GM12878 (cell line): ENCODE data around the gene FPGS. TPM values are rescaled to one million over a fixed set of nuclear protein-coding genes. Genes with fewer than 3 reads are reported as not detected.
"Not testable (repeated sequence)": the region's sequence is repeated elsewhere in the genome, so short reads cannot be mapped to it uniquely, and the experiment has no call there.

Experiments used
- ATAC-seq: fragments of 200-7000 bp; cut with Tn5 transposase; 3 replicates; pipeline ENCODE4 v1.9.1; 2020; ENCODE audit warnings: mild to moderate bottlenecking, moderate library complexity
- BruUV-seq: library from RNA; stranded (reverse); fragments of 400-500 nt; replicated peaks from 2 replicates; lab custom pipeline; 2021; lab: Mats Ljungman, UMichigan
- CTCF ChIA-PET: fragments of 300-600 bp; sonication (Branson Sonifier 250); formaldehyde crosslinking; extraction: SDS; loops from one replicate; lab custom pipeline; 2021; ENCODE audit warnings: inconsistent platforms; lab: Yijun Ruan, JAX
- POLR2A ChIA-PET: fragments of 350-600 bp; formaldehyde crosslinking; extraction: SDS; loops from one replicate; lab custom pipeline; 2021; ENCODE audit warnings: inconsistent platforms; lab: Charles Lee
- RAD21 ChIA-PET: fragments of 300-600 bp; sonication (Branson Sonifier 250); formaldehyde crosslinking; loops from one replicate; lab custom pipeline; 2023; ENCODE audit warnings: antibody characterized with exemption; ENCODE audit not compliant: unreplicated experiment; lab: Charles Lee
- SMC1A ChIA-PET: fragments of 300-600 bp; sonication (Branson Sonifier 250); formaldehyde crosslinking; loops from one replicate; lab custom pipeline; 2023; ENCODE audit not compliant: unreplicated experiment, uncharacterized antibody; lab: Charles Lee
- DNase-seq: peaks from one replicate; pipeline ENCODE4 v3.0.0-alpha.2; 2011; ENCODE audit warnings: low read depth, low spot score
- FAIRE-seq: peaks from 3 replicates; lab custom pipeline; 2011; peaks lifted over from hg19 to GRCh38; lab: Jason Lieb, UNC
- H2AFZ ChIP-seq: 2 replicates; pipeline ENCODE4 v1.6.0; 2011; ENCODE audit warnings: low read depth, low read length, control low read depth; ENCODE audit not compliant: control insufficient read depth
- H3K27ac ChIP-seq: 2 replicates; pipeline ENCODE4 v1.5.1; 2011; ENCODE audit warnings: control low read depth; ENCODE audit not compliant: control insufficient read depth, insufficient read depth
- H3K27me3 ChIP-seq, 2 experiments: replicated peaks in 1 of 2; 2 replicates each; pipeline versions ENCODE4 v1.6.0 to v1.6.1; 2011; ENCODE audit warnings: low read length in 1 of 2; ENCODE audit not compliant: control insufficient read depth in 2 of 2, insufficient read depth in 2 of 2
- H3K36me3 ChIP-seq, 2 experiments: 2 replicates each; pipeline ENCODE4 v1.5.1; 2011; ENCODE audit warnings: low read length in 1 of 2; ENCODE audit not compliant: control insufficient read depth in 2 of 2, insufficient read depth in 2 of 2
- H3K4me1 ChIP-seq: 2 replicates; pipeline ENCODE4 v1.6.1; 2011; ENCODE audit warnings: mild to moderate bottlenecking, low read length, moderate library complexity, mixed read lengths; ENCODE audit not compliant: control insufficient read depth, insufficient read depth
- H3K4me2 ChIP-seq: 2 replicates; pipeline ENCODE4 v1.6.0; 2011; ENCODE audit warnings: control low read depth; ENCODE audit not compliant: control insufficient read depth, insufficient read depth
- H3K4me3 ChIP-seq: fragments of 200-600 bp; sonication (generic); 2 replicates; pipeline ENCODE4 v1.5.1; 2016
- H3K79me2 ChIP-seq: 2 replicates; pipeline ENCODE4 v1.6.0; 2011; ENCODE audit warnings: low read length; ENCODE audit not compliant: control insufficient read depth, insufficient read depth
- H3K9ac ChIP-seq: 2 replicates; pipeline ENCODE4 v1.8.0; 2011; ENCODE audit warnings: low read length, control low read depth, mixed read lengths; ENCODE audit not compliant: control insufficient read depth, insufficient read depth
- H3K9me3 ChIP-seq: replicated peaks from 3 replicates; pipeline ENCODE4 v1.5.1; 2011; ENCODE audit warnings: mild to moderate bottlenecking, low read length; ENCODE audit not compliant: control insufficient read depth, insufficient read depth
- H4K20me1 ChIP-seq: 2 replicates; pipeline ENCODE4 v1.6.0; 2011; ENCODE audit not compliant: control insufficient read depth, insufficient read depth
- BHLHE40 ChIP-seq, 2 experiments: fragments of 450-650 bp in 1 of 2; IDR thresholded peaks; 2 replicates each; pipeline ENCODE4 v1.6.1; 2011 to 2017; ENCODE audit warnings: low read depth in 2 of 2, borderline replicate concordance in 1 of 2, improper control_type of control experiment in 1 of 2, low read length in 1 of 2, mild to moderate bottlenecking in 1 of 2
- IKZF2 ChIP-seq, 2 experiments: fragments of 450-650 bp; IDR thresholded peaks; 2 replicates each; pipeline ENCODE4 v1.6.1; 2017; ENCODE audit warnings: mild to moderate bottlenecking in 2 of 2, moderate library complexity in 2 of 2
- WGBS: methylation state at CpG from one replicate; pipeline ENCODE4 v1.1.6; 2016; ENCODE audit warnings: low lambda C conversion rate; ENCODE audit not compliant: insufficient replicate concordance, insufficient coverage; ENCODE audit errors: missing lambda C conversion rate; 5-methylcytosine and 5-hydroxymethylcytosine counted together
- in situ Hi-C: fragments of 300-500 bp; cut with MboI; formaldehyde crosslinking; loops from 9 replicates; pipeline ENCODE4 v1.14.3; 2018; ENCODE audit warnings: mixed read lengths
- intact Hi-C: fragments of 100-400 bp; cut with micrococcal nuclease; formaldehyde crosslinking; loops from one replicate; pipeline ENCODE4 v1.14.2; 2022; ENCODE audit not compliant: unreplicated experiment
- polyA plus RNA-seq, 11 experiments: library from polyadenylated mRNA; depleted of rRNA in 4 of 11; unstranded in 6 of 11; stranded (reverse) in 5 of 11; fragments of >200 nt; fragmentation: Nextera tagmentation in 4 of 11; fragmentation: Illumina TruSeq in 1 of 11; extraction: Ambion mirVana in 4 of 11; extraction: Trizol in 1 of 11; gene quantifications; 1 replicate in 1 of 11; 2 replicates in 10 of 11; pipeline versions ENCODE4 v1.2.1 to v1.2.3, GENCODE V29; 2011 to 2016; ENCODE audit warnings: inconsistent platforms in 2 of 11, missing spikeins in 2 of 11, low read depth in 1 of 11
- total RNA-seq, 4 experiments: library from RNA; depleted of rRNA in 3 of 4; stranded (reverse); fragments of >200 nt in 3 of 4; fragmentation: Illumina TruSeq in 1 of 4; extraction: Trizol in 1 of 4; gene quantifications; 2 replicates each; pipeline versions ENCODE4 v1.2.1 to v1.2.3, GENCODE V29; 2013 to 2021

The FPGS gene
- total and polyA plus RNA-seq, 10 of the 15 experiments (the other 5 are each of a cell fraction or from before 2014, with no cell fraction given): 1.2 to 127 (median 80.4) TPM

- RAD21 ChIA-PET: interaction anchor here (2.4 kb wide), 1 partner anchor 89 kb away, joined by 10 read pairs; no protein-coding TSS in a partner anchor
- Histone ChIP-seq H3K36me3 (no peaks in the 10 kb centered on the region), H3K4me3 (no peak overlapping the region), H3K79me2 (peaks cover 37% of the 10 kb centered on the region), H3K4me2 (peak overlapping the region; percentile 97; the same call in 1 of the 2 replicates), H3K27me3 (no peaks in the 10 kb centered on the region), H3K9me3 (no peaks in the 10 kb centered on the region), H3K9ac (no peak overlapping the region; the same call in 1 of the 2 replicates), H3K27ac (peak overlapping the region; percentile 93), H4K20me1 (no peaks in the 10 kb centered on the region), H2AFZ (no peak overlapping the region), H3K4me1 (peaks cover 49% of the 10 kb centered on the region)
- DNase-seq (no peak), FAIRE-seq (no peak), ATAC-seq (no peak)
- CTCF ChIA-PET: interaction anchor here (0.6 to 2.6 kb wide), 3 partner anchors 17 to 46 kb away, joined by 3 to 18 read pairs (median 5); partner anchors contain the start of gene TOR2A
- intact Hi-C loops (loop anchor here (10.0 kb wide), 1 partner anchor 284 kb away; the partner anchor contains the start of genes NAIF1 and SLC25A25), in situ Hi-C loops (no loop called here)
- 88% methylated on average over 20 of the region's 20 CpGs for WGBS
- BruUV-seq: no TSS peak
- TF ChIP-seq IKZF2 (IDR thresholded peaks at IDR 0.05): no peak
- no peak for TF ChIP-seq BHLHE40 (IDR thresholded peaks at IDR 0.05; ENCODE audit: borderline replicate concordance in 1 of 2, low read depth in 2 of 2, low read length in 1 of 2)
- SMC1A ChIA-PET: interaction anchor here (0.5 to 1.2 kb wide), 4 partner anchors 11 to 126 kb away, joined by 3 to 4 read pairs (median 4); partner anchors contain the start of gene TOR2A
- POLR2A ChIA-PET: interaction anchor here (0.7 to 3.6 kb wide), 4 partner anchors 10 to 555 kb away, joined by 4 to 42 read pairs (median 8); no protein-coding TSS in a partner anchor
Observed at GRCh38 chr9:127780126-127780885, 22.4 kb upstream of the FPGS start.

DNA sequence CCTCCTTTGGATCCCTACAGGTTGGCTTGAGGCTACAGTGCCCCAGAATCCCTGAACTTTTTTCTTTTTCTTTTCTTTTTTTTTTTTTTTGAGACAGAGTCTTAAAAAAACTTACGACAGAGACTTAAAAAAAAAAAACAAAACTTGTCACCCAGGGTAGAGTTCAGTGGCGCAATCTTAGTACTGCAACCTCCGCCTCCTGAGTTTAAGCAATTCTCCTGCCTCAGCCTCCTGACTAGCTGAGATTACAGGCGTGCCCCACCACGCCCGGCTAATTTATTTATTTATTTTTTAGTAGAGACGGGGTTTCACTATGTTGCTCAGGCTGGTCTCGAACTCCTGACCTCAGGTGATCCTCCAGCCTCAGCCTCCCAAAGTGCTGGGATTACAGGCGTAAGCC, 21.8 kb upstream of the FPGS start:
- POLR2A ChIA-PET: interaction anchor here (2.6 to 3.6 kb wide), 2 partner anchors 11 to 125 kb away, joined by 11 to 42 read pairs; no protein-coding TSS in a partner anchor
- 98% methylated on average over 7 of the region's 9 CpGs for WGBS
- H3K27ac ChIP-seq, H3K36me3 ChIP-seq, H2AFZ ChIP-seq, H3K27me3 ChIP-seq, FAIRE-seq, DNase-seq, ATAC-seq, H3K9ac ChIP-seq, in situ Hi-C loops, H3K9me3 ChIP-seq, BruUV-seq, H3K4me3 ChIP-seq, H4K20me1 ChIP-seq, H3K4me2 ChIP-seq, RAD21 ChIA-PET: not testable (repeated sequence)
- Histone ChIP-seq H3K79me2 (peaks cover 36% of the 10 kb centered on the region), H3K4me1 (peaks cover 49% of the 10 kb centered on the region)
- SMC1A ChIA-PET: interaction anchor here (1.2 kb wide), 1 partner anchor 46 kb away, joined by 3 read pairs; the partner anchor contains the start of gene TOR2A
- CTCF ChIA-PET: interaction anchor here (0.6 kb wide), 1 partner anchor 46 kb away, joined by 3 read pairs; the partner anchor contains the start of gene TOR2A
- intact Hi-C loops: loop anchor here (10.0 kb wide), 1 partner anchor 284 kb away; the partner anchor contains the start of genes NAIF1 and SLC25A25
